Measurements from ENCODE around the gene FCN1.

FCN1 gene

DNA sequence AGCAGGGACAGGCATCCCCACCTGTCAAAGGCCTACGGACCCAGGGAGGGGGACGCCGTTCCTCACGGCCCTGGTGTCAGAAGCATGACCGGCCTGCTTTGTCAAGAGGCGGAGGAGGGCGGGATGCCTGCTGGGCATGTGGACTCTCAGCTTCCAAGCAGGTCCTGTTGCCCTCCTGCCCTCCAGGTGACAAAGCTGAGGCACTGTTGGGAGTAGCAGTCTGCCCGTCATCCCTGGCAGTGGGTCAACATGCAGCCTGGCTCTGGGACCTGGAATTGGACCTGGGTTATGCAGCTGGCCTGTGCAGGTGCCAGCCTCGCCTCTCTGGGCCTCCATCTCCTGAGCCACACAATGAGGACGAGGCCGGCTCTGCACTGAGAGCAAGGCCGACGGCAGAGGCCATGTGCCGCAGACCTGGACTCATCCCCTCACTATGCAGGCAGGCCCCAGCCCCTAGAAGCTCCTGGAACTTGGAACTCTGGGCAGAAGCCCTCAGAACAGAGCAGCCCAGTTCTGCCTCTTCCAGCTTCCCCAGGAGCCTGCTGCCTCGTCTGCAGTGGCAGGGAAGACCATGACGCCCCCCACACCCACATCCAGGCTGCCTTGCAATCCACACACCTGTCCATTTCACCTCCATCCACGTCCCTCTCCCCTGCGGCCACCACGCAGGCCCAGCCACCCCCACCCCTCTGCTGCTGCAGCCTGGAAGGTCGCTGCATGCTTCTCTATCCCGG is 20.8 kb upstream of the FCN1 start:
- Histone ChIP-seq H3K4me3 (ENCODE audit: low read length) (no peak overlapping the region), H3K27me3 (ENCODE audit: insufficient read depth, low read length) (peaks cover 47% of the 10 kb centered on the region), H3K36me3 (ENCODE audit: insufficient read depth, low read length) (no peaks in the 10 kb centered on the region), H3K4me1 (ENCODE audit: insufficient read depth, low read length) (no peaks in the 10 kb centered on the region), H2AFZ (ENCODE audit: low read depth, low read length) (no peak overlapping the region), H3K9me3 (ENCODE audit: low read length) (no peaks in the 10 kb centered on the region)

DNA sequence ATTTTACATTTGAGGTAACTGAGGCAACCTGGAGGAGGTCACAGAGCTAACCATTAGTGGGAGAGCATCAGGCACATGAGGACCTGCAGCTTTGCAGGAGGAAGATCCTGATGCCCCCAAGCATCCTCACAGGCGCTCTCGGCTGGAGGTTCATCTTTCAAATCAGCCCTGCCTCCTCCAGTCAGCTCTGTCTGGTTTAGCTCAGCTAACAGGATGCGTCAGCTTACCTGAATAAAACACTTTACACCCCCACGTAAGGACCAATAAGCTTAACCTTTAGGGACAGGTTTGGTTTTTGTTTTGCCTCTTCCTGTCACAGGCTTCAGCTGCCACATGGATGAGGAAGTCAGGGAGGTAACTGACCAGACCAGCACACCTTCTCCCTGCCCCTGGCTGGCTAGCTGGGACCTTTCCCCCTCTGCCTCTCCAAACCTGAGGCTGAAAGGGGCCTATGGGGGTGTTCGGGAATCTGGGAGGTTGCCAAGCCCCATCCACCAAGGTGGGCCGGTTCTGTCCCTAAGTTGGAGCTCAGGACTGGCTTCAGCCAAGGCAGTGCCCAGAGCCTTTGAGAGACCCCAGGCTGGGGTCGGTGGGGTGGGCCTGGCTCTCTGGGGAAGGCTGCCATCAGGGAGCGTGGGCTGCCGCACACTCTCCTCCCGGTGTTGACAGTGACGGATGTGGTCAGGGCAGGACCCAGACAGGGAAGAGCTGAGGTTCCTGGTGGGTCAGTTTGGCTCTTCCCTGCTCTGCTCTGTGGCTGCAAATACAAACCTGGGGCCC is 20.0 kb upstream of the FCN1 start:
- Histone ChIP-seq H2AFZ (ENCODE audit: low read depth, low read length) (no peak overlapping the region), H3K27me3 (ENCODE audit: insufficient read depth, low read length) (peaks cover 47% of the 10 kb centered on the region), H3K4me3 (ENCODE audit: low read length) (no peak overlapping the region), H3K4me1 (ENCODE audit: insufficient read depth, low read length) (no peaks in the 10 kb centered on the region), H3K36me3 (ENCODE audit: insufficient read depth, low read length) (no peaks in the 10 kb centered on the region), H3K9me3 (ENCODE audit: low read length) (no peaks in the 10 kb centered on the region)

DNA sequence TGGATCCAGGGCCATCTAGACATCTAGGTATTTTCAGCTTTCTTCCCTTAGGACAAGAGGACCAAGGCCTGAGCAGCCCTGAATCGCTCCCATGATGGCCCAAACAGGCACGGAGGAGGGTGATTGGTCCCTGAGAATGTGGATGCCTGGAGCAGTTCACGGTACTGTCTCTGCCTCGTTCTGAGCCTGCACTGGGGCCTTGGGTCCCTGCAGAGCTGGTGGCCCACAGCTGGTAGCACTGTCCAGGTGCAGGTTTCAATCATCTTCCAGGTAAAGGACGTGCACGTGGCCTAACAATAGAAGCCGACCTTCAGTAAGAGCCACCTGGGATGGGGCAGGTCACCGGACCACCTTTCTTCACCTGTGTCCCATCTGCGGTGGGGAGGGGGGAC is 19.4 kb upstream of the FCN1 start:
- Histone ChIP-seq H3K9me3 (ENCODE audit: low read length) (no peaks in the 10 kb centered on the region), H3K4me1 (ENCODE audit: insufficient read depth, low read length) (no peaks in the 10 kb centered on the region), H2AFZ (ENCODE audit: low read depth, low read length) (no peak overlapping the region), H3K4me3 (ENCODE audit: low read length) (no peak overlapping the region), H3K27me3 (ENCODE audit: insufficient read depth, low read length) (peaks cover 50% of the 10 kb centered on the region), H3K36me3 (ENCODE audit: insufficient read depth, low read length) (no peaks in the 10 kb centered on the region)

DNA sequence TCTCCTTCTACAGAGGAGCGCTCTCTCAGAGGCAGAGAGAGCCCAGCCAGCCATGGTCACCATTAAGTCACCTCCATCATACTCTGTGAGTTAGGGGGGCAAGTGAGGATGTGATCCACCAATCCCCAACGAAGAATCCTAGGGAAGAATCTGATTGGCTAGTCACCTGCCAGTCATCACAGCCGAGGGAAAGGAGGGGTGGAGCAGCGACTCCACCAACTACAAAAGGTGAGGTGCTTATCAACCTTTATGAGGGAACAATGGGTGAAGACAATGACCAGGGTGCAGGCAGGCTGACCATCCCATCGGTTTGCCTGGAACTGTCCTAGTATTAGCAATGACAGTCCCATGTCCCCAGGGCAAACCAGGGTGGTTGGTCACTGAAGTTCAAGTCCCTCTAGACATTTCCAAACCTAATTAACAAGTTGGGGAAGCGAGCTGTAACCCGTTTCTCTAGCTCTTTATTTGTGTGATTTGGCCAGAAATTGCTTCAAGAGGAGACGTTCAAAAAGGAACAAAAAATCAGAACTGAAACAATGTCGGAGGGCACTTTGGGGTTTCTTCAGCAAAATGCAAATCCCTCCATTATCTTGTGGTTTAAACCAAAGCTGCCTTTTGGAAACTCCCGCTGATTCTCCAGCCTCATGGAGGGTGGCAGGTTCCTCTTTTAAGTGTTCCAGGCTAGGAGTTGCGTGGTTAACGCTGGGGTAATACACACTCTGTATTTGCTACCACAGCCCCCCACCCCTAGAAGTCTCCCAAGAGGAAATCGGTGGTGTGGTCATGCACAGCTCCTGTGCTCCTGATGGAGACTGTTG is 18.8 kb upstream of the FCN1 start:
- H3K27me3 ChIP-seq (ENCODE audit: insufficient read depth, low read length): peaks cover 50% of the 10 kb centered on the region
- no peaks in the 10 kb centered on the region for H3K4me1 ChIP-seq (ENCODE audit: insufficient read depth, low read length)
- H3K36me3 ChIP-seq (ENCODE audit: insufficient read depth, low read length): no peaks in the 10 kb centered on the region
- no peak overlapping the region for H2AFZ ChIP-seq (ENCODE audit: low read depth, low read length)
- H3K4me3 ChIP-seq (ENCODE audit: low read length): no peak overlapping the region
- H3K9me3 ChIP-seq (ENCODE audit: low read length): no peaks in the 10 kb centered on the region

DNA sequence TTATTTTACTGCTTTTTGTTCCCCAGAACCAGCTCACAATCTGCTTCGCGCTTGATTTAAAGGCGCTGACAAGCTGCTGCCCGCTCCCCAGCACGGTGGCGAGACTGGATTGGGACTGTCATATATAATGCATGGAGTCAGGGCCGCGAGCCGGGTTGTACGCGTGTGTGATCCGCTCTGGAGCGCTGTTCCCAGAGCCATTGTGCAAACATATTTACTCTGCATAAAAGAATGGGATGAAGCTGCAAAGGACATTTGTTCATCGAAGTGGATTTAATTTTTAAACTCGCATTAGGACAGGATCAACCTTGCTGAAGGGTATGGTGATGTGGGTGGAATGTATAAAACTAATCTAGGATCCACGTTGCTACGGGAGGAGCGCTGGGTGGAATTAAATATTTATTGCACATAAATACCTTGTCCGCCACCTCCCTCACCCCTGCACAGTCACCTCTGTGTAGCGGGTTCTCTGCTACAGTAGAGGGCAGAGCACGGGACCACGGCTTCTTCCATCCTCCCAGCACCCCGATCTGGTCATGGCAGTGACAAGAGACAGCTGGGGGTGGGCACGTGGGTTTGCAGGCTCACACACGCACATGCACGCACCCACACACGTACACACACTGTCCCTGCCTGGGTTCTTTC is 18.1 kb upstream of the FCN1 start:
- H3K36me3 ChIP-seq (ENCODE audit: insufficient read depth, low read length): no peaks in the 10 kb centered on the region
- H3K9me3 ChIP-seq (ENCODE audit: low read length): no peaks in the 10 kb centered on the region
- H2AFZ ChIP-seq (ENCODE audit: low read depth, low read length): no peak overlapping the region
- H3K4me3 ChIP-seq (ENCODE audit: low read length): no peak overlapping the region
- H3K27me3 ChIP-seq (ENCODE audit: insufficient read depth, low read length): peaks cover 50% of the 10 kb centered on the region
- no peaks in the 10 kb centered on the region for H3K4me1 ChIP-seq (ENCODE audit: insufficient read depth, low read length)

DNA sequence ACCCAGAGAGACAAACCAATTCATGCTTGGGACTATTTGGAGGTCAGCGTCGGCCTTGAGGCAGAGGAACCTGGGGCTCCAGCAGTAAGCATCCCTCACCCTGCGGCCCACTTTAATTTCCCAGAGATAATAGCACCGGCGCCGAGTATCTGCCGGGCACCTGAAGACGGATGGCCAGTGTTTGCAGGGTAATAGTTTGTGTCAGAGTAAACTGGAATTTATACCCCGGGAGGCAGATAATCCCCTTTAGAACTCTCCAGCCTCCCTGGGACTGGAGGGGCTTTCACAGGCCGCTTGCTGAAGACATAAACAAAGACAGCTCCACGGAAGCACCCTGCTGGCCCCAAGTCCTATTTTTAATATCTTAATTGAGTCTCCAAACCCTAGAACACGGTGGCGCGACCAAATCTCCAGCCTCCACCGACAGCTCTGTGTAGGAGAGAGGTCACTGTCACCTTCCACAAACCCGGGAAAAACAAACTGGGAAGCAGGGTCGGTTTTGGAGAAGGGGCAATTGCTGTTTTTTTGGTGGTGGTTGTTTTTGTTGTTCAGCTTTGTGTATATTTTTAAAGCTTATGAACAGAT is 17.4 kb upstream of the FCN1 start:
- Histone ChIP-seq H3K9me3 (ENCODE audit: low read length) (no peaks in the 10 kb centered on the region), H3K27me3 (ENCODE audit: insufficient read depth, low read length) (peaks cover 50% of the 10 kb centered on the region), H3K4me1 (ENCODE audit: insufficient read depth, low read length) (no peaks in the 10 kb centered on the region), H2AFZ (ENCODE audit: low read depth, low read length) (no peak overlapping the region), H3K36me3 (ENCODE audit: insufficient read depth, low read length) (no peaks in the 10 kb centered on the region), H3K4me3 (ENCODE audit: low read length) (no peak overlapping the region)

DNA sequence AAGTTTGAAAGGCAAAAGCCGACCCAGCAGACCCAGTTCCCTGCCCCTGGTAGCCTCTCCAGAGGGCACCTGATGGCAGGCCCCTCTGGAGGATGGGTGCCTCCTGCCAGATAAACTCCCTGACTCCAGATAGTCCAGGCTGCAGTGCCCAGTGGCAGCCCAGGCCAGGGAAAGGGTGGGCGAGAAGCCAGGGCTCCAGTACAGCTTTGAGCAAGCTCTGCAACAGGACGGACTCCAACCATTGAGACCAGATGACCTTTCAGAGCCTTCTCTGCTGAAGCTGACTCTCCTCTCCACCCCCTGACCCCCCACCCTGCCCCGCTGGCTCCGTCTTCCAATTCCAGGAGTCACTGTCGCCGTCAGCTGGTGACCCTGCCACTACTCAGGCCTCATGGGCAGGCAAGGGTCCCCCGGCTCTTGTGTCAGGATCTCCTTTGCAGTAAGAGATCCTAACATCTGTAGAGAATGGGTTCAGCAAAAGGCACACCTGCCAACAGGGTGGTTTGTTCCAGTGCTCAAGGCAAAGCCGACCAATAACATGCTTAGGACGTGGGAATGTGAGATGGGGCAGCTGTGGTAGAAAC is 15.5 kb upstream of the FCN1 start:
- Histone ChIP-seq H3K27me3 (ENCODE audit: insufficient read depth, low read length) (peaks cover 37% of the 10 kb centered on the region), H2AFZ (ENCODE audit: low read depth, low read length) (no peak overlapping the region), H3K36me3 (ENCODE audit: insufficient read depth, low read length) (no peaks in the 10 kb centered on the region), H3K9me3 (ENCODE audit: low read length) (no peaks in the 10 kb centered on the region), H3K4me1 (ENCODE audit: insufficient read depth, low read length) (no peaks in the 10 kb centered on the region), H3K4me3 (ENCODE audit: low read length) (no peak overlapping the region)

DNA sequence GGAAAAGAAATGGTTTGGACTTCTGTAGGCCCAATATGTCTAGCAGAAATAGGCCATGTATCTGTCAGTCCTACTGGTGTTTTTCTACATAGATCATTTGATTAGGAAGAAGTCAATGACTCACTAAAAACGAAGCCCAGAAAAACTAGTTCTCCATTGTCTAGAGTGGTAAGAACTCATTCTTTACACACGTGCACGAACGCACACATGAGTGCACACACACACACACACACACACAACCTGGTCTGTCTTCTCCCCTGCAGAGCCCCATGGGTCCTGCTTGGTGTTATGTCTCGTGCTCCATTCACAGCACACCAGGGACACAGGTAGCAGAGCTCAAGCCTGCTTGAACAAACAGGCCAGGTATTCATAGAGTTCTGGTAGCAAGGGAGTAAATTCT is 14.9 kb upstream of the FCN1 start:
- H3K9me3 ChIP-seq (ENCODE audit: low read length): no peaks in the 10 kb centered on the region
- H3K4me1 ChIP-seq (ENCODE audit: insufficient read depth, low read length): no peaks in the 10 kb centered on the region
- no peak overlapping the region for H3K4me3 ChIP-seq (ENCODE audit: low read length)
- H3K36me3 ChIP-seq (ENCODE audit: insufficient read depth, low read length): no peaks in the 10 kb centered on the region
- peaks cover 31% of the 10 kb centered on the region for H3K27me3 ChIP-seq (ENCODE audit: insufficient read depth, low read length)
- no peak overlapping the region for H2AFZ ChIP-seq (ENCODE audit: low read depth, low read length)

DNA sequence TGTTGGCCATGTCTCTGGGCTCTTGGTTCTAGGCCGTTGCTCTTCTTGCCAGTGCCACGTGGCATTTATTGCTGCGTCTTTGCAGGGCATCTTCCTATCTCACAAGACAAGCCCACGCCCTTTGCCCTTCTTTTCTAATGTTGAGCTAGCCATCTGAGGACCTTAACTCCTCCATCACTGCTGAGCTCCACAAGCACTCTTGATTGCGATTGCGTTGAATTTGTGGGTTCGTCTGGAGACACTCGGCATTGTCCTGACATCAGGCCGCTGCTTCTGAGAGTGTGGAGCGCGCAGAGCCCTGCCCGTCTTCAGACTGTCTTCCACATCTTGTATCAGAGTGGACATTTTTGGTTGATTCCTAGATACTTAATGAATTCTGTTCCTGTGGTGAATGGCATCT is 14.5 kb upstream of the FCN1 start:
- Histone ChIP-seq H3K27me3 (ENCODE audit: insufficient read depth, low read length) (peaks cover 27% of the 10 kb centered on the region), H3K36me3 (ENCODE audit: insufficient read depth, low read length) (no peaks in the 10 kb centered on the region), H2AFZ (ENCODE audit: low read depth, low read length) (no peak overlapping the region), H3K4me1 (ENCODE audit: insufficient read depth, low read length) (no peaks in the 10 kb centered on the region), H3K4me3 (ENCODE audit: low read length) (no peak overlapping the region), H3K9me3 (ENCODE audit: low read length) (no peaks in the 10 kb centered on the region)

DNA sequence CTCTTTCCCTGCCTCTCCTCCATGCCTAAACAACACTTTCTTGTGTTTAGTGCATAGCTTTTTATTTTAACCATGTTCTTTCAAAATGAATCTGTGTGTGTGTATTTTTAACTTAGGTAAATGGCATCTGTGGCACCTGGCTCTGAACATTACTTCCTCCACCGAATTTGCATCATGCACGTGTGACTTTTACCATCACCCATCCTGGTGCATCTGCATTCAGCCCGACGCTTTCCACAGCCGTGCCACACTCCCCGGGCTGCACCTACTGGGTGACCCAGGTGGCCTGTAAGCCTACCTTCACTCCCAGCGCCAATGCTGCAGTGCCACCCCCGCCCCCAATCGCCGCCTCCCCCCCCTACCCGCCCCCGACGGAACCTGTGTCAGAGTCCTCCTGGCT is 12.7 kb upstream of the FCN1 start:
- Histone ChIP-seq H3K27me3 (ENCODE audit: insufficient read depth, low read length) (peaks cover 17% of the 10 kb centered on the region), H3K36me3 (ENCODE audit: insufficient read depth, low read length) (no peaks in the 10 kb centered on the region), H2AFZ (ENCODE audit: low read depth, low read length) (no peak overlapping the region), H3K9me3 (ENCODE audit: low read length) (no peaks in the 10 kb centered on the region), H3K4me1 (ENCODE audit: insufficient read depth, low read length) (no peaks in the 10 kb centered on the region), H3K4me3 (ENCODE audit: low read length) (no peak overlapping the region)

DNA sequence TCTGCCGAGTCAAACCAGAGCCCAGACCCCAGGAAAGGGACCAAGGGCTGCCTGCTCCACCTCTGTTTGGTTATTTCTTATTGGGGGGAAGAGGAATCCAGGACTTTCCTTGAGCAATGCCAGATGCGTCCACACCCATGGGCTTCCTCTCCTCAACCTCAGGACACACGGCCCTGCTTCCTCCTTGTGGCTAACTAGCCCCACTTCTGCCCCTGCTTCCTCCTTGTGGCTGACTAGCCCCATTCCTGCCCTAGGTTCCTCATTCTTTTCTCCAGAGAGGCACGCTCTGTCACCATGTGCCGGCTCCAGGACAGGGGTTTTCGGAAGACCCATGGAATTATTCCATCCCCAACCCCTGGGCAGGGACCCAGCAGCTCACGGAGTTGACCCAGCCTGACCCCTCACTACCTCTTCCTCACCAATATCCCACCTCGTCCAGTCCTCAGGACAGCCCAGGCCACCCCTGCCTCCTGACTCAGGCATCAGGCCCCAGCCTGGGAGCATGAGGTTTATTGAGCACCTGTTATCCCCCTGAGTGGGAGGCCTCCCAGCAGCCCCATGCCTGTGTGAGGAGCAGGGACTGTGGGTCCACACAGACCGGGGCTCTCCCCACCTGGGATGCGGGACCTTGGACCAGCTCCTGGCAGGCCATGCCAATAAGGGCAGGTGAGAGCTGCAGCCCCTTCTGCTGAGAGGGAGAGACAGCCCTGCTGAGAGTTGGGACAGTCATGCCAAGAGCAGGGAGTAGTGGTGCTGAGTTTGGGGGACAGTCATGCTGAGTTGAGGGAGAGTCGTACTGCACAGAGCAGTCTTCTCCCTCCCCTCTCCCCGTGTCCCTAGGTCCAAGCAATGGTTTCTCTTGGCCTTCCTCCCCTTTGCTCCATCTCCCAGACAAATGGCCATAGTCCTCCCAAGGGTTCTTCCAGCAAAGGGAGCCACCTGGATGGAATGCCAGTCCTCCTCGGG is 11.8 kb upstream of the FCN1 start:
- Histone ChIP-seq H2AFZ (ENCODE audit: low read depth, low read length) (no peak overlapping the region), H3K4me3 (ENCODE audit: low read length) (no peak overlapping the region), H3K27me3 (ENCODE audit: insufficient read depth, low read length) (peaks cover 8% of the 10 kb centered on the region), H3K4me1 (ENCODE audit: insufficient read depth, low read length) (no peaks in the 10 kb centered on the region), H3K36me3 (ENCODE audit: insufficient read depth, low read length) (no peaks in the 10 kb centered on the region), H3K9me3 (ENCODE audit: low read length) (no peaks in the 10 kb centered on the region)
